Measurements from ENCODE around the gene PLCL1.

The PLCL1 gene

DNA sequence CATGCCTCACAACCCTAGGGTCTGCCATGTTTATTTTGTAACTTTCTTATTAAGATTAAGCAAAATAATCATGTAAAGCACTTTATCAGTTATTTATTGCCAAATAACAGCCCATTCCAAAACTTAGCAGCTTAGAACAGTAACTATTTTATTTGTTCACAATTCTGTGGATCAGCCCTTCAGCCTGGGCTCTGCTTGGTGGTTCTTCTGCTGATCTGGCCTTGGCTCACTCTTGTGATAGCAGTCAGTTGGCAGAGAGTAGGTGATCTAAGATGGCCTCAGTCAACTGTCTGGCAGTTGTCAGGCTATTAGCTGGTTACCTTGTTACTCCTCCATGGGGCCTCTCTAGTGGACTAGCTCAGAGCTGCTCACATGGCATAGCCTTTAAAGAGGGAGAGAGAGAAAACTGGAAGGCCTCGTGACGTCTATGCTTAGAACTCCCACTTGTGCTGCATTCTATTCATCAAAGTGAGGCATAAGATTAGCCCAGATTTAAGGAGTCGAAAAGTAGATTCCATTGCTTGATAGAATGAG, 54.3 kb downstream of the PLCL1 start:
- TF ChIP-seq MYC (IDR thresholded peaks at IDR 0.05; ENCODE audit: low read depth, low read length) (no peak), POLR2A (IDR thresholded peaks at IDR 0.05; ENCODE audit: extremely low read depth, insufficient read length) (no peak)
- TF ChIP-seq, protein P1, sequence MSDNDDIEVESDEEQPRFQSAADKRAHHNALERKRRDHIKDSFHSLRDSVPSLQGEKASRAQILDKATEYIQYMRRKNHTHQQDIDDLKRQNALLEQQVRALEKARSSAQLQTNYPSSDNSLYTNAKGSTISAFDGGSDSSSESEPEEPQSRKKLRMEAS (IDR thresholded peaks at IDR 0.05; ENCODE audit: low read depth, low read length) = no peak
- TF ChIP-seq, protein P2, sequence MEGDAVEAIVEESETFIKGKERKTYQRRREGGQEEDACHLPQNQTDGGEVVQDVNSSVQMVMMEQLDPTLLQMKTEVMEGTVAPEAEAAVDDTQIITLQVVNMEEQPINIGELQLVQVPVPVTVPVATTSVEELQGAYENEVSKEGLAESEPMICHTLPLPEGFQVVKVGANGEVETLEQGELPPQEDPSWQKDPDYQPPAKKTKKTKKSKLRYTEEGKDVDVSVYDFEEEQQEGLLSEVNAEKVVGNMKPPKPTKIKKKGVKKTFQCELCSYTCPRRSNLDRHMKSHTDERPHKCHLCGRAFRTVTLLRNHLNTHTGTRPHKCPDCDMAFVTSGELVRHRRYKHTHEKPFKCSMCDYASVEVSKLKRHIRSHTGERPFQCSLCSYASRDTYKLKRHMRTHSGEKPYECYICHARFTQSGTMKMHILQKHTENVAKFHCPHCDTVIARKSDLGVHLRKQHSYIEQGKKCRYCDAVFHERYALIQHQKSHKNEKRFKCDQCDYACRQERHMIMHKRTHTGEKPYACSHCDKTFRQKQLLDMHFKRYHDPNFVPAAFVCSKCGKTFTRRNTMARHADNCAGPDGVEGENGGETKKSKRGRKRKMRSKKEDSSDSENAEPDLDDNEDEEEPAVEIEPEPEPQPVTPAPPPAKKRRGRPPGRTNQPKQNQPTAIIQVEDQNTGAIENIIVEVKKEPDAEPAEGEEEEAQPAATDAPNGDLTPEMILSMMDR (IDR thresholded peaks at IDR 0.05; ENCODE audit: low read depth, low read length) = no peak
- DNase-seq (ENCODE audit: low read depth) = no peak
- H3K4me3 ChIP-seq (ENCODE audit: low read depth, low read length) = no peak overlapping the region

DNA sequence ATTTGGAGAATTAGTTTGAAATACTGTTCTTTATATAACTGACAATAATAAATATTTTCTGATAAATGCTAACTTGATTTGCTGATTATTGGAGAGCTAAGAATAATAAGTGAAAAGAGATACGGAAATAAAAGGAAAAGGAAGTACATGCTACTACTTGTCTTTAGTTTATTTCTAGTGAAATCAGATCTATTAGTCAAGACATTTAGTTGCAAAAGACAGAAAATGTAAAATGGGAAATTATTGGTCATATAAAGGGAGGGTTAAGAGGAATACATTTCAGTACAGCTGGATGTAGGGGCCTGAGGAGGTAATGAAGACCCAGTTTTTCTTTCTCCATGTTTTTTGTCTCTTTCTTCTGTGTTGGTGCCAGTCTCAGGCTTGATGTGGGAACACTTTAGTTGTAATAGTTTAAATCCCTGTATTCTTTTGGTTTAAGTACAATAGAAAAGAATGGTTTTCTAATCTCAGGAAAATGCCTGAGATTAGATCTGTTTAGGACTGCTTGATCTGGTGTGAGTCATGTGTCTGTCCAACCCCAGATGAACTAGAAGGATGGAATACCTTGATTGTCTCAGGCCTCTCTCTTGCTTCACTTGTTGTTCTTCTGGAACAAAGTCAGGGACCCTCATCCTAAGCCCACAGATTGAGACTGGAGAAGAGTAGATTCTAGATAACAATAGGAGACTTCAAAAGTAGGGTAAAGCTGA, 58.0 kb downstream of the PLCL1 start:
- TF ChIP-seq, protein P1 (IDR thresholded peaks at IDR 0.05; ENCODE audit: low read depth, low read length) = no peak
- TF ChIP-seq, protein P2 (IDR thresholded peaks at IDR 0.05; ENCODE audit: low read depth, low read length) = no peak
- TF ChIP-seq MYC (IDR thresholded peaks at IDR 0.05; ENCODE audit: low read depth, low read length) (no peak), POLR2A (IDR thresholded peaks at IDR 0.05; ENCODE audit: extremely low read depth, insufficient read length) (no peak)
- no peak for DNase-seq (ENCODE audit: low read depth)
- H3K4me3 ChIP-seq (ENCODE audit: low read depth, low read length) = no peak overlapping the region

DNA sequence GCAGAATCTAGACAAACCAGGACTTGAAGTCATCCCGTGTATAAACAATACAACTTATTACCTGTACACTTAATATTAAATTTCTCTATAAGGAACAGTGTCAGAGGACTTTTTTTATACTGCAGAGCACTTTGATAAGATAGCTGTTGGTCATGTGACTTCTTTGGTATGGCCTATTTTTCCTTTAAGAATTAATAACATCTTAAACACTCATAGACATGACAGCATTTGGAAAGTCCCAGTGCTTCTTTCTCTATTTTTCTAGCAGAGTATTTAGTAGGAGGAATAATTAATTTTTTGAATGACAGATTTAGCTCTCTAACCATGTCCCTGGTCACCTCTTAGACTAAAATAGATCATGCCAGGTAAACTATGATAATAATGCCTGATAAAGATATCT, 59.4 kb downstream of the PLCL1 start:
- no peak for DNase-seq (ENCODE audit: low read depth)
- no peak for TF ChIP-seq POLR2A (IDR thresholded peaks at IDR 0.05; ENCODE audit: extremely low read depth, insufficient read length)
- TF ChIP-seq, protein P1 (IDR thresholded peaks at IDR 0.05; ENCODE audit: low read depth, low read length) = no peak
- TF ChIP-seq, protein P2 (IDR thresholded peaks at IDR 0.05; ENCODE audit: low read depth, low read length) = no peak
- H3K4me3 ChIP-seq (ENCODE audit: low read depth, low read length) = no peak overlapping the region

DNA sequence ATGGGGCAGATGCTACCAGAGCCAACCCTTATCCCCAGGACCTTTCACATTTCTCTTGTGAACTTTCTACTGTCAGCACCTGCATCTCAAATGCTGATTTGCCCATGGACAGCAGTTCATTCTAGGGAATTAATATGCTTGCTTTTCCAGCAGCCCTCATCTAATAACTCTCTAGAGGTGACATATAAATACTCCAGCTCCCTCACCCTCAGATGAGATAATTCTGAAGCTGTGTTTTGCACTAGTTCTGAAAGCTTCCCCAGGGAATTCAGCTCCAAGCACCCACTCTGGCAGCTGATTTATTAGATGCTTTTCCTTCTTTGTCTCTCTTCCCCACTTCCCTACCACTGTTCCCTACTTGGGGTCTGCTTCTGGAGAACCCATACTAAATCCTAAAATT, 62.1 kb downstream of the PLCL1 start:
- TF ChIP-seq, protein P2 (IDR thresholded peaks at IDR 0.05; ENCODE audit: low read depth, low read length) = no peak
- no peak for TF ChIP-seq POLR2A (IDR thresholded peaks at IDR 0.05; ENCODE audit: extremely low read depth, insufficient read length)
- no peak for TF ChIP-seq MYC (IDR thresholded peaks at IDR 0.05; ENCODE audit: low read depth, low read length)
- TF ChIP-seq, protein P1 (IDR thresholded peaks at IDR 0.05; ENCODE audit: low read depth, low read length) = no peak
- DNase-seq (ENCODE audit: low read depth) = no peak

DNA sequence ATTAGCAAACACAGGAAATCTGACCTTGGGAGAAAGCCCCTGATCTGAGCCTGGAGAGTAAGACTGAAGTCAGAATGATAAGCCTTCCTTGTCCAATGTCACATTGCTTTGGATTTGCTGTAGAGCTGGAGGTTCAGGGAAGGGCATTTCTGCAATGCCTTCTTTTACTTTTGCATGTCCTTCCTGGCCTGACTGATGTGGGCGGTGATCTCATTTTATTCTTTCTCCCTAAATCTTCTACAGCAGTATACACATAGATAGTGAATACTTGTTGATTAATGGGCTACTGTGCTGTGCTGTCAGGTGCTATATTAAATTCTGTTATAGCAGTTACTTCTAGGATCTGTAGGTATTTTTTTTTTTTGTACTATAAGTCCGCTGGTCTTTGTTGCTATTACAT, 62.6 kb downstream of the PLCL1 start:
- H3K4me3 ChIP-seq (ENCODE audit: low read depth, low read length) = no peak overlapping the region
- no peak for TF ChIP-seq MYC (IDR thresholded peaks at IDR 0.05; ENCODE audit: low read depth, low read length)
- TF ChIP-seq POLR2A (IDR thresholded peaks at IDR 0.05; ENCODE audit: extremely low read depth, insufficient read length) = no peak
- TF ChIP-seq, protein P2 (IDR thresholded peaks at IDR 0.05; ENCODE audit: low read depth, low read length) = no peak
- TF ChIP-seq, protein P1 (IDR thresholded peaks at IDR 0.05; ENCODE audit: low read depth, low read length) = no peak
- DNase-seq (ENCODE audit: low read depth) = no peak

More for the DNA sequence above, 62.1 kb downstream of the PLCL1 start:
- H3K4me3 ChIP-seq (ENCODE audit: low read depth, low read length) = no peak overlapping the region
